Panc1 (cell line): ENCODE measurements around the gene MAGI2.

ENCODE experiments used
- CTCF ChIP-seq: fragments of 450-650 bp; IDR thresholded peaks from 2 replicates; pipeline ENCODE4 v1.5.1; 2017; ENCODE audit warnings: mild to moderate bottlenecking
- POLR2AphosphoS5 ChIP-seq: IDR thresholded peaks from 2 replicates; pipeline ENCODE4 v1.6.1; 2012; ENCODE audit warnings: mild to moderate bottlenecking, low read depth, low read length, moderate library complexity
- REST ChIP-seq, 2 experiments: IDR thresholded peaks; 2 replicates each; pipeline ENCODE4 v1.6.1; 2011 to 2012; ENCODE audit warnings: low read depth in 2 of 2, control low read depth in 1 of 2, low read length in 1 of 2, mild to moderate bottlenecking in 1 of 2, moderate library complexity in 1 of 2; ENCODE audit not compliant: insufficient read depth in 1 of 2
- SIN3A ChIP-seq: IDR thresholded peaks from 2 replicates; pipeline ENCODE4 v1.6.1; 2012; ENCODE audit warnings: low read depth, mild to moderate bottlenecking, low read length, moderate library complexity, borderline replicate concordance; ENCODE audit not compliant: insufficient read depth
- TCF7L2 ChIP-seq: IDR thresholded peaks from 2 replicates; pipeline ENCODE4 v1.6.1; 2011; ENCODE audit warnings: mild to moderate bottlenecking, low read depth, low read length, inconsistent platforms

DNA sequence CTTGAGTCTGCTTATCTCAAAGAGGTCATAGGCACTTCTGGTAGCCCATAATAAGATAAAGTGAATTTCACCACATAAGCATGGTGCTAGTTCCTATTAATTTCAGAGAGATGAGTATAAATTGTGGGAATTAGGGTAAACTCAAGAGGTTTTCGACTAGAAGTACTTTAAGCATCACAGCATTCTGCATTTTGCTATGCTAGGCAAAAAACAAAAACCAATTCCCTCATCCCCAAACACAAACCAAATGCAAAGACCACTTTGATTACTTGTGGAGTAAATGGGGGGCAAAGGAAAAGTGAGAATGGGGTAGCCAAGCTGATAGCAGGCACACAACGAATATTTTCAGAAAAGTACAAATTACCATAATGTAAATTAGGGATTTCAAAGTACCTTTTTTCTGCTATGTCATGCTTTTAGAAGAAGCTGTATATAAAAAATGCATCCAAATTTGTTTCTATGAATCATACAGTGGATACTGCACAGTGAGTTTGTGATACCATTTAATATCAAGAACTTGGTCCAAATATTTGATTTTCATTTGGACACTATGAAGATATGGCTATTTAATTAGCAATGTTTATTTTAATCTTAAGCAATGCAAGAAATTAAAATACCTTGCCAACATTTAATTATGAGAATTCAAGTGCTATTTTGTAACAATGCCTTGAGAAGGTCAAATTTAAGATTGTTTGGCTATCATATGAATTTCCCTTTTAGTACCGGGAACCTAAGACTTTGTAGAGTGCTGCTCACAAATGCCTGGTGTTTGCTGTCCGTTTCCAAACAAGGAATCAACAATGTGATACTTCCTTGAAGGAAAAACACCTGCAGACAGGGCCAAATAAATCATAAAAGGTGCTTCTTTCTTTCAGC, 1199.4 kb downstream of the MAGI2 start:
- no peak for TF ChIP-seq CTCF
- TF ChIP-seq REST (IDR thresholded peaks at IDR 0.05; ENCODE audit: insufficient read depth in 1 of 2, low read depth in 2 of 2, low read length in 1 of 2): no peak
- no peak for TF ChIP-seq POLR2AphosphoS5
- TF ChIP-seq SIN3A: no peak
- TF ChIP-seq TCF7L2: no peak
